ENCODE data around the gene LIG3.

The LIG3 gene

GRCh38 chr17:35046740-35047283 lies 66.5 kb downstream of the LIG3 start:
- Histone ChIP-seq H3K9ac (ENCODE audit: low read length) (peak overlapping the region; percentile 27), H3K18ac (ENCODE audit: low read depth in 1 of 2, low read length in 2 of 2) (no peak overlapping the region), H2BK5ac (ENCODE audit: low read depth, low read length, poor library complexity, severe bottlenecking) (no peak overlapping the region), H3K23ac (ENCODE audit: low read length in 2 of 2) (no peak overlapping the region), H3K27me3 (ENCODE audit: control insufficient read depth in 1 of 2, insufficient read depth in 1 of 2, low read length in 2 of 2) (no peaks in the 10 kb centered on the region), H2BK15ac (ENCODE audit: low read depth, poor library complexity, severe bottlenecking) (no peak overlapping the region), H3K79me1 (replicated peaks; ENCODE audit: low read length, poor library complexity, severe bottlenecking) (peaks cover 9% of the 10 kb centered on the region), H3K36me3 (ENCODE audit: control insufficient read depth in 1 of 2, insufficient read depth in 2 of 2, low read depth in 1 of 2, low read length in 2 of 2) (peaks cover 2 to 4% of the 10 kb centered on the region in 2 experiments), H2AK5ac (ENCODE audit: low read length, severe bottlenecking) (no peak overlapping the region), H3K4me3 (ENCODE audit: insufficient read depth in 1 of 2, low read depth in 1 of 2, low read length in 2 of 2) (peak overlapping the region in 1 of 2 experiments; percentile 36), H3K4me2 (ENCODE audit: low read length, poor library complexity, severe bottlenecking) (peak overlapping the region; percentile 39), H3K9me3 (ENCODE audit: control insufficient read depth, low read length) (no peaks in the 10 kb centered on the region), H3K4me1 (ENCODE audit: control insufficient read depth, insufficient read depth, low read depth, low read length) (peaks cover 13% of the 10 kb centered on the region), H2BK120ac (ENCODE audit: low read depth, low read length) (no peak overlapping the region), H4K8ac (ENCODE audit: low read length) (no peak overlapping the region), H3K4ac (ENCODE audit: low read depth in 1 of 2, low read length in 2 of 2) (no peak overlapping the region), H4K91ac (ENCODE audit: low read length) (no peak overlapping the region), H2BK12ac (ENCODE audit: low read length in 2 of 2) (no peak overlapping the region), H2AFZ (ENCODE audit: low read depth, low read length) (no peak overlapping the region), H3K27ac (ENCODE audit: low read length, poor library complexity, severe bottlenecking) (peak overlapping the region; percentile 54), H3K14ac (ENCODE audit: low read length in 2 of 2) (no peak overlapping the region)
- DNase-seq, result no peak
- WGBS, result 95% methylated on average over 5 of the region's 5 CpGs

GRCh38 chr17:35048685-35049379 lies 68.5 kb downstream of the LIG3 start:
- H3K36me3 ChIP-seq (ENCODE audit: control insufficient read depth in 1 of 2, insufficient read depth in 2 of 2, low read depth in 1 of 2, low read length in 2 of 2), result peaks cover 2 to 4% of the 10 kb centered on the region in 2 experiments
- H2AFZ ChIP-seq (ENCODE audit: low read depth, low read length), result no peak overlapping the region
- H3K14ac ChIP-seq (ENCODE audit: low read length in 2 of 2), result peak overlapping the region in 1 of 2 experiments; percentile 42
- no peak overlapping the region for H3K23ac ChIP-seq (ENCODE audit: low read length in 2 of 2)
- no peak overlapping the region for H2BK12ac ChIP-seq (ENCODE audit: low read length in 2 of 2)
- no peak overlapping the region for H3K18ac ChIP-seq (ENCODE audit: low read depth in 1 of 2, low read length in 2 of 2)
- no peak overlapping the region for H3K4me3 ChIP-seq (ENCODE audit: insufficient read depth in 1 of 2, low read depth in 1 of 2, low read length in 2 of 2)
- H3K27ac ChIP-seq (ENCODE audit: low read length, poor library complexity, severe bottlenecking), result no peak overlapping the region
- H3K27me3 ChIP-seq (ENCODE audit: control insufficient read depth in 1 of 2, insufficient read depth in 1 of 2, low read length in 2 of 2), result no peaks in the 10 kb centered on the region
- H3K4me1 ChIP-seq (ENCODE audit: control insufficient read depth, insufficient read depth, low read depth, low read length), result peaks cover 13% of the 10 kb centered on the region
- H3K9me3 ChIP-seq (ENCODE audit: control insufficient read depth, low read length), result no peaks in the 10 kb centered on the region
- H3K79me1 ChIP-seq (replicated peaks; ENCODE audit: low read length, poor library complexity, severe bottlenecking), result peaks cover 8% of the 10 kb centered on the region
- H4K91ac ChIP-seq (ENCODE audit: low read length), result no peak overlapping the region
- WGBS, result 100% methylated on average over 3 of the region's 3 CpGs
- H2AK5ac ChIP-seq (ENCODE audit: low read length, severe bottlenecking), result no peak overlapping the region
- H2BK15ac ChIP-seq (ENCODE audit: low read depth, poor library complexity, severe bottlenecking), result no peak overlapping the region
- H4K8ac ChIP-seq (ENCODE audit: low read length), result no peak overlapping the region
- H3K4ac ChIP-seq (ENCODE audit: low read depth in 1 of 2, low read length in 2 of 2), result no peak overlapping the region
- no peak overlapping the region for H3K9ac ChIP-seq (ENCODE audit: low read length)
- H2BK120ac ChIP-seq (ENCODE audit: low read depth, low read length), result no peak overlapping the region
- H3K4me2 ChIP-seq (ENCODE audit: low read length, poor library complexity, severe bottlenecking), result no peak overlapping the region
- no peak overlapping the region for H2BK5ac ChIP-seq (ENCODE audit: low read depth, low read length, poor library complexity, severe bottlenecking)
- no peak for DNase-seq

- H3K4me3 ChIP-seq (ENCODE audit: insufficient read depth in 1 of 2, low read depth in 1 of 2, low read length in 2 of 2), result no peak overlapping the region
- DNase-seq, result no peak
- 100% methylated on average over 2 of the region's 2 CpGs for WGBS
- peak overlapping the region in 1 of 2 experiments; percentile 38 for H3K18ac ChIP-seq (ENCODE audit: low read depth in 1 of 2, low read length in 2 of 2)
- no peak overlapping the region for H3K4ac ChIP-seq (ENCODE audit: low read depth in 1 of 2, low read length in 2 of 2)
- peak overlapping the region; percentile 50 for H4K91ac ChIP-seq (ENCODE audit: low read length)
- peak overlapping the region; percentile 12 for H2AK5ac ChIP-seq (ENCODE audit: low read length, severe bottlenecking)
- H2BK120ac ChIP-seq (ENCODE audit: low read depth, low read length), result no peak overlapping the region
- no peak overlapping the region for H3K9ac ChIP-seq (ENCODE audit: low read length)
- H3K4me2 ChIP-seq (ENCODE audit: low read length, poor library complexity, severe bottlenecking), result no peak overlapping the region
- no peak overlapping the region for H3K14ac ChIP-seq (ENCODE audit: low read length in 2 of 2)
- no peak overlapping the region for H3K23ac ChIP-seq (ENCODE audit: low read length in 2 of 2)
- no peaks in the 10 kb centered on the region for H3K9me3 ChIP-seq (ENCODE audit: control insufficient read depth, low read length)
- no peak overlapping the region for H2AFZ ChIP-seq (ENCODE audit: low read depth, low read length)
- H3K27ac ChIP-seq (ENCODE audit: low read length, poor library complexity, severe bottlenecking), result peak overlapping the region; percentile 6
- no peaks in the 10 kb centered on the region for H3K27me3 ChIP-seq (ENCODE audit: control insufficient read depth in 1 of 2, insufficient read depth in 1 of 2, low read length in 2 of 2)
- H2BK12ac ChIP-seq (ENCODE audit: low read length in 2 of 2), result no peak overlapping the region
- no peak overlapping the region for H2BK5ac ChIP-seq (ENCODE audit: low read depth, low read length, poor library complexity, severe bottlenecking)
- no peak overlapping the region for H2BK15ac ChIP-seq (ENCODE audit: low read depth, poor library complexity, severe bottlenecking)
- H4K8ac ChIP-seq (ENCODE audit: low read length), result no peak overlapping the region
- H3K79me1 ChIP-seq (replicated peaks; ENCODE audit: low read length, poor library complexity, severe bottlenecking), result peaks cover 5% of the 10 kb centered on the region
- H3K36me3 ChIP-seq (ENCODE audit: control insufficient read depth in 1 of 2, insufficient read depth in 2 of 2, low read depth in 1 of 2, low read length in 2 of 2), result peaks cover 0 to 4% of the 10 kb centered on the region in 2 experiments
- H3K4me1 ChIP-seq (ENCODE audit: control insufficient read depth, insufficient read depth, low read depth, low read length), result peaks cover 10% of the 10 kb centered on the region
These were observed 69.9 kb downstream of the LIG3 start for GRCh38 chr17:35050170-35050569.

DNA sequence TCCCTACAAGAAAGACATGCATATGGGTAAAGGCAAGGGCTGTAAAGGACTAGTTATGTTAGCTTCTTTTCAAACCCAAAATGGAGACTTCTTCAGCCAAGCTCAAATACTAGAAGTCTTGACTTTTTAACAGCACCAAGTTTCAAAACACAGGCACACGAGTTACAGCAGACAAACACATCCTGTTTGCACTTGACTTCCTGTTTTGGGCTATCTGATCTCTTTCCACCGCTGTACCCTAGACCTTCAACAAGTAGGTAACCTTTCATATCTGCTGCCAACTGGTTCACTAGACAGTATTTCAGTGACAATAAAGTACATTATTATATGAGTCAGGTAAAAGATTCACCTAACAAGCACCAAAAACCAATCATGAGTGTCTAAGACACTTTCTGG lies 70.9 kb downstream of the LIG3 start:
- Histone ChIP-seq H2BK12ac (ENCODE audit: low read length in 2 of 2) (no peak overlapping the region), H3K9ac (ENCODE audit: low read length) (peak overlapping the region; percentile 3), H4K8ac (ENCODE audit: low read length) (no peak overlapping the region), H2BK15ac (ENCODE audit: low read depth, poor library complexity, severe bottlenecking) (no peak overlapping the region), H3K4me3 (ENCODE audit: insufficient read depth in 1 of 2, low read depth in 1 of 2, low read length in 2 of 2) (no peak overlapping the region), H3K4me2 (ENCODE audit: low read length, poor library complexity, severe bottlenecking) (no peak overlapping the region), H3K4ac (ENCODE audit: low read depth in 1 of 2, low read length in 2 of 2) (no peak overlapping the region), H4K91ac (ENCODE audit: low read length) (no peak overlapping the region), H2BK120ac (ENCODE audit: low read depth, low read length) (no peak overlapping the region), H3K9me3 (ENCODE audit: control insufficient read depth, low read length) (no peaks in the 10 kb centered on the region), H3K4me1 (ENCODE audit: control insufficient read depth, insufficient read depth, low read depth, low read length) (peaks cover 7% of the 10 kb centered on the region), H3K27me3 (ENCODE audit: control insufficient read depth in 1 of 2, insufficient read depth in 1 of 2, low read length in 2 of 2) (no peaks in the 10 kb centered on the region), H3K14ac (ENCODE audit: low read length in 2 of 2) (no peak overlapping the region), H2AK5ac (ENCODE audit: low read length, severe bottlenecking) (no peak overlapping the region), H2AFZ (ENCODE audit: low read depth, low read length) (no peak overlapping the region), H3K27ac (ENCODE audit: low read length, poor library complexity, severe bottlenecking) (peak overlapping the region; percentile 88), H3K36me3 (ENCODE audit: control insufficient read depth in 1 of 2, insufficient read depth in 2 of 2, low read depth in 1 of 2, low read length in 2 of 2) (peaks cover 0 to 4% of the 10 kb centered on the region in 2 experiments), H2BK5ac (ENCODE audit: low read depth, low read length, poor library complexity, severe bottlenecking) (no peak overlapping the region), H3K18ac (ENCODE audit: low read depth in 1 of 2, low read length in 2 of 2) (no peak overlapping the region), H3K79me1 (replicated peaks; ENCODE audit: low read length, poor library complexity, severe bottlenecking) (peaks cover 5% of the 10 kb centered on the region), H3K23ac (ENCODE audit: low read length in 2 of 2) (no peak overlapping the region)
- WGBS, result 19% methylated on average over 2 of the region's 2 CpGs
- peak; percentile 55 for DNase-seq
